ENCODE data around the gene EFTUD2. TPM values are rescaled to one million over a fixed set of nuclear protein-coding genes. Genes with fewer than 3 reads are reported as not detected.
"Not testable (repeated sequence)": the region's sequence is repeated elsewhere in the genome, so short reads cannot be mapped to it uniquely, and the experiment has no call there.

Gene EFTUD2
- 158 and 179 TPM in 2 replicates for total RNA-seq (2014; rRNA removed; shearing (Covaris generic))

DNA sequence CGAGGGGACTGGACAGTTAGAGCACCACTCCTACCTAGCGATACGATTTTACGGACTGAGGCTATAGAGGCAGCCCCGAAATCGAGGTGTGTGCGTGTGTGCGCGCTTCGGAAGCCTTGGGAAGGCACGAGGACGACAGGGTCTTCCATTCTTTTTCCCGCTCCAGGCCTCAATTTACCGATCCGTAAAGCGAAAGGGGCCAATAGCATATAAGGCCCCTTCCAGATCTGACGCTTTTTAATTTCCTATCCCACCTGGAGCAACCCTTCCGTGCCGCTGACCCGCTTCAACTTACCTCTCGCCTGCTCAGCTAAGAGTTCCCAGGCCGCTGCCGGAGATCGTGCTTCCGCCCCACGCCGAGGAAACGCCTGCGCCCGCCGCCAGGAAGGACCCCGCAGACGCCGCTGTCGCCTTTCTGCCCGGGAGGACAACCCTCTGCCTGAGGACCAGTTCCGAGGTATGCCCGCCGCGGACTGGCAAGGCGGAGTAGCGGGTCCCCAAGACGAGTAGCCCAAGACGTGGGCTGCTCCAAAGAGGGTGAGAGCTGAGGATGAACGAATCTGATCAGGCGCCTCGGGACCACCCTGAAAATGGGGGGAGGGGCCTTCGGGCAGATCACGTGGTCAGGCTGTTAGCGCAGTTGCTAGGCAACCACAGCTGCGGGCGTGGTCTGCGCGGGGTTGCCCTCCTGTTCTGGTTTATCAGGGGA, at the start of gene EFTUD2:
EFTUD2 (minus strand) TSS at position 372 of the 709 bp plus-strand sequence. CDS start 4,924 bp downstream, outside the sequence.
- DNase-seq (ENCODE audit: low read depth in 1 of 2, low spot score in 2 of 2) = peak; percentile 95 to 100
- peaks cover 24% of the 10 kb centered on the region for H3K36me3 ChIP-seq
- peak within 1 kb of the TSS; percentile 58 for H3K4me3 ChIP-seq

GRCh38 chr17:44948315-44948795, 49.1 kb upstream of the EFTUD2 start:
- DNase-seq (ENCODE audit: low read depth in 1 of 2, low spot score in 2 of 2) = no peak
- Histone ChIP-seq H3K27ac (peak overlapping the region; percentile 91), H3K4me3 (peak overlapping the region; percentile 82), H3K27me3 (replicated peaks) (no peaks in the 10 kb centered on the region), H3K36me3 (peaks cover 40% of the 10 kb centered on the region), H3K4me1 (replicated peaks) (peaks cover 13% of the 10 kb centered on the region), H3K9me3 (replicated peaks) (no peaks in the 10 kb centered on the region)

More for the DNA sequence above, at the start of gene EFTUD2:
- Histone ChIP-seq H3K4me1 (replicated peaks) (peaks cover 36% of the 10 kb centered on the region), H3K9me3 (replicated peaks) (no peaks in the 10 kb centered on the region), H3K27ac (peak within 1 kb of the TSS; percentile 100), H3K27me3 (replicated peaks) (no peaks in the 10 kb centered on the region)

DNA sequence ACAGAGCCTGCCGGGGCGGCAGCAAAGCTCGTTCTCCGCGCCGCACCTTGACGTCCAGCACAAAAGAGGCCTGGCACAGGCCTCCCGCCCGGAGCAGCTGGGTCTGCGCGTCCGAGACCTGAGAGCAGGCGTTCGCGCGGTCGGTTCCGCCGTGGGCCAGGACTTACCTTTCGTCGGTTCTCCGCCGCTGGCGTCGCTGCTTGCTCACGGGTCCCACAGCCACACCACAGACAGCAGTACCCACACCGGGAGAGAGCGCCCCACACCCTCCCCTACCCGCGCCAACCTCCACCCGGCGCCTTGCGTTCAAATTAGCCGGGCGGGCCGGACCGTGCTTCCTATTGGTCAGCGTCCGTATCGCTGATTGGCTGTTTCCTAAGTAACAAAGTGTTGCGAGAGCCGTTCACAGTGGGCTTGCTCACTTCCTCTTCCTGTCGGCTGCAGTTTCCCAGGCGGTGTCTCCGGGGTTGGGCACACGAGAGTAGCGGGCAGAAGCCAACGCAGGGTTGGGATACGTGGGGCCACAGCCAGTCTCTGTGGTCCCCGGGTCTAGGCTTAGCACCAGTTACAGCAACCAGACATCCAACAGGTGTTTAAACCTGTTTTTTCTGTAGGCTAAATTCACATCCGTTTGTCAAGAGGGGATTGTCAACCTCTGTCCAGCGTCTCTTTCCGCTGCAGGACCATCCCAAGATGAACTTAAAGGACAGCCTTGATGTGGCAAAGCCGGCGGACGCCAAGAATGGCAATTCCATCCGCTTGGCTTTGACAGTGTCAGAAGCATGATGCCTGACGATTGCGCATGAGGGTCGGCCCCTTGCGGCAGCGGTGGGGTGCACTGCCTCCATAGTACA, 48.4 kb upstream of the EFTUD2 start, which contains the start of gene KIF18B:
KIF18B (minus strand) TSS at position 313 of the 854 bp plus-strand sequence. CDS start 11,429 bp downstream, outside the sequence.
- no peaks in the 10 kb centered on the region for H3K9me3 ChIP-seq (replicated peaks)

GRCh38 chr17:44945652-44946051, 46.4 kb upstream of the EFTUD2 start:
- peak overlapping the region; percentile 82 for H3K4me3 ChIP-seq

More for the DNA sequence above, 48.4 kb upstream of the EFTUD2 start, which contains the start of gene KIF18B:
- DNase-seq (ENCODE audit: low read depth in 1 of 2, low spot score in 2 of 2) = peak; percentile 96 to 98
- Histone ChIP-seq H3K27ac (peak within 1 kb of the TSS; percentile 91), H3K27me3 (replicated peaks) (no peaks in the 10 kb centered on the region), H3K4me1 (replicated peaks) (peaks cover 13% of the 10 kb centered on the region), H3K4me3 (peak within 1 kb of the TSS; percentile 82), H3K36me3 (peaks cover 46% of the 10 kb centered on the region)

GRCh38 chr17:44942456-44942855, 43.2 kb upstream of the EFTUD2 start:
- Histone ChIP-seq H3K4me3 (no peak overlapping the region), H3K27me3 (replicated peaks) (no peaks in the 10 kb centered on the region), H3K9me3 (replicated peaks) (no peaks in the 10 kb centered on the region), H3K4me1 (replicated peaks) (peaks cover 27% of the 10 kb centered on the region), H3K36me3 (peaks cover 96% of the 10 kb centered on the region), H3K27ac (no peak overlapping the region)
- DNase-seq (ENCODE audit: low read depth in 1 of 2, low spot score in 2 of 2) = no peak

More at GRCh38 chr17:44945652-44946051, 46.4 kb upstream of the EFTUD2 start:
- peaks cover 25% of the 10 kb centered on the region for H3K4me1 ChIP-seq (replicated peaks)
- H3K36me3 ChIP-seq = peaks cover 64% of the 10 kb centered on the region
- not testable (repeated sequence) for H3K27ac ChIP-seq; H3K9me3 ChIP-seq (replicated peaks); H3K27me3 ChIP-seq (replicated peaks); DNase-seq (ENCODE audit: low read depth in 1 of 2, low spot score in 2 of 2)

- Histone ChIP-seq H3K36me3 (peaks cover 97% of the 10 kb centered on the region), H3K27ac (no peak overlapping the region), H3K27me3 (replicated peaks) (no peaks in the 10 kb centered on the region), H3K9me3 (replicated peaks) (no peaks in the 10 kb centered on the region), H3K4me1 (replicated peaks) (peaks cover 27% of the 10 kb centered on the region), H3K4me3 (no peak overlapping the region)
- DNase-seq (ENCODE audit: low read depth in 1 of 2, low spot score in 2 of 2) = no peak
These were observed 42.6 kb upstream of the EFTUD2 start for GRCh38 chr17:44941712-44942331.

- H3K27me3 ChIP-seq (replicated peaks) = no peaks in the 10 kb centered on the region
- H3K9me3 ChIP-seq (replicated peaks) = no peaks in the 10 kb centered on the region
- no peak overlapping the region for H3K4me3 ChIP-seq
- H3K36me3 ChIP-seq = peaks cover 95% of the 10 kb centered on the region
- no peak for DNase-seq (ENCODE audit: low read depth in 1 of 2, low spot score in 2 of 2)
- H3K27ac ChIP-seq = peak overlapping the region; percentile 43; the same call in 1 of the 2 replicates
- H3K4me1 ChIP-seq (replicated peaks) = peaks cover 20% of the 10 kb centered on the region
These were observed 41.5 kb upstream of the EFTUD2 start for GRCh38 chr17:44940768-44941167.

DNA sequence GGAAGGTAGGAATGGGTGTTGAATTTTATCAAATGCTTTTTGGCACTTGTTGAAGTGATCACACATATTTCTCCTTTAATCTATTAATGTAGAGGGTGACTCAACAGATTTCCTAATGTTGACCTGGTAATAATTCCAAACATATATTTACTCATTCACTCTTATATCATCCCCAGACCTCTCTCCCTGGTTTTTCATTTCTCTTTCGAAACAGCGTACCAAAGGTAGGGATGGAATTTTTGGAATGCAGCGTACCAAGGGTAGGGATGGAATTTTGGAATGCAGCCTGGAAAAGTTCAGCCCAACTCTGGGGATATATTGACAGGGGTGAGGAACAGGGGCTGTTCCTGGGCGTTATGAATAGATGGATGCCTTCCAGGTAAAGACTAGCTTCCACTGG, 41.1 kb upstream of the EFTUD2 start:
- Histone ChIP-seq H3K27me3 (replicated peaks) (no peaks in the 10 kb centered on the region), H3K4me3 (no peak overlapping the region), H3K4me1 (replicated peaks) (peaks cover 20% of the 10 kb centered on the region), H3K36me3 (peaks cover 95% of the 10 kb centered on the region), H3K27ac (peak overlapping the region; percentile 43), H3K9me3 (replicated peaks) (no peaks in the 10 kb centered on the region)
- DNase-seq (ENCODE audit: low read depth in 1 of 2, low spot score in 2 of 2) = peak in 1 of 2 experiments; percentile 49

DNA sequence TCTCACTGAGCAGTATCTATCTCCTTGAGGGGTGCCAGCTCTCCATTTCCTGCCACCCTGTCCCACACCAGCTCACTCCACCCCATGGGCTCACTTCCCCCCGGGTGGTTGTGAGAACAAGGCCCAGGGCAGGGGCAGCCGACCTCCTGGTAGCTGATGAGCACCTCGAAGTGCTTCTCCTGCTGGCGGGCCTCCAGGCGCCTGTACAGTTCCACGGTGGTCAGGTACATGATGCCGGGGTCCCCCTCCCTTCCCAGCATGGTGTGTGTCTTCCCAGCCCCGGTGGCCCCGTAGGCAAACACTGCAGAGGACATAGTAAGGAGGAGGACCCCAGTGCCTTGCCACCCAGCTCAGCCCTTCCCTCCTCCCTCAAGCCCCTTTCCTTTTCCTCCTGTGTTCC, 35.9 kb upstream of the EFTUD2 start:
- no peak for DNase-seq (ENCODE audit: low read depth in 1 of 2, low spot score in 2 of 2)

GRCh38 chr17:44934745-44935105, 35.5 kb upstream of the EFTUD2 start:
- Histone ChIP-seq H3K27me3 (replicated peaks) (no peaks in the 10 kb centered on the region), H3K4me1 (replicated peaks) (no peaks in the 10 kb centered on the region), H3K36me3 (peaks cover 98% of the 10 kb centered on the region), H3K9me3 (replicated peaks) (no peaks in the 10 kb centered on the region), H3K4me3 (no peak overlapping the region), H3K27ac (no peak overlapping the region)
- DNase-seq (ENCODE audit: low read depth in 1 of 2, low spot score in 2 of 2) = no peak

More for the DNA sequence above, 35.9 kb upstream of the EFTUD2 start:
- Histone ChIP-seq H3K36me3 (peaks cover 98% of the 10 kb centered on the region), H3K4me1 (replicated peaks) (peaks cover 3% of the 10 kb centered on the region), H3K9me3 (replicated peaks) (no peaks in the 10 kb centered on the region), H3K27me3 (replicated peaks) (no peaks in the 10 kb centered on the region), H3K4me3 (no peak overlapping the region), H3K27ac (no peak overlapping the region)

- H3K4me3 ChIP-seq = no peak overlapping the region
- no peak overlapping the region for H3K27ac ChIP-seq
- no peaks in the 10 kb centered on the region for H3K27me3 ChIP-seq (replicated peaks)
- peaks cover 98% of the 10 kb centered on the region for H3K36me3 ChIP-seq
- DNase-seq (ENCODE audit: low read depth in 1 of 2, low spot score in 2 of 2) = no peak
- H3K4me1 ChIP-seq (replicated peaks) = no peaks in the 10 kb centered on the region
- no peaks in the 10 kb centered on the region for H3K9me3 ChIP-seq (replicated peaks)
These were observed 34.8 kb upstream of the EFTUD2 start for GRCh38 chr17:44933824-44934744.

- no peak overlapping the region for H3K4me3 ChIP-seq
- H3K4me1 ChIP-seq (replicated peaks) = no peaks in the 10 kb centered on the region
- peaks cover 98% of the 10 kb centered on the region for H3K36me3 ChIP-seq
- no peaks in the 10 kb centered on the region for H3K27me3 ChIP-seq (replicated peaks)
- no peak overlapping the region for H3K27ac ChIP-seq
- DNase-seq (ENCODE audit: low read depth in 1 of 2, low spot score in 2 of 2) = no peak
- H3K9me3 ChIP-seq (replicated peaks) = no peaks in the 10 kb centered on the region
These were observed 33.5 kb upstream of the EFTUD2 start for GRCh38 chr17:44932787-44933097.

All from SJSA1 (cell line).